Ovary (tissue), 3 donors: ENCODE measurements around the gene CHRD.

Experiments
- POLR2A ChIP-seq: fragments of 450-650 bp; IDR thresholded peaks from one replicate; pipeline ENCODE4 v1.6.1; 2017; ENCODE audit warnings: antibody characterized with exemption, mild to moderate bottlenecking, moderate library complexity
- TF ChIP-seq, protein P1 (sequence below), 3 donors: fragments of 450-650 bp in 2 of 3; fragments of 200-600 bp in 1 of 3; IDR thresholded peaks; one replicate each; pipeline versions ENCODE4 v1.5.1 to v1.8.0; 2016 to 2022; ENCODE audit warnings: antibody characterized with exemption in 3 of 3, mild to moderate bottlenecking in 1 of 3
- donor health status: DM: no; HTN: no; CAD: no.

DNA sequence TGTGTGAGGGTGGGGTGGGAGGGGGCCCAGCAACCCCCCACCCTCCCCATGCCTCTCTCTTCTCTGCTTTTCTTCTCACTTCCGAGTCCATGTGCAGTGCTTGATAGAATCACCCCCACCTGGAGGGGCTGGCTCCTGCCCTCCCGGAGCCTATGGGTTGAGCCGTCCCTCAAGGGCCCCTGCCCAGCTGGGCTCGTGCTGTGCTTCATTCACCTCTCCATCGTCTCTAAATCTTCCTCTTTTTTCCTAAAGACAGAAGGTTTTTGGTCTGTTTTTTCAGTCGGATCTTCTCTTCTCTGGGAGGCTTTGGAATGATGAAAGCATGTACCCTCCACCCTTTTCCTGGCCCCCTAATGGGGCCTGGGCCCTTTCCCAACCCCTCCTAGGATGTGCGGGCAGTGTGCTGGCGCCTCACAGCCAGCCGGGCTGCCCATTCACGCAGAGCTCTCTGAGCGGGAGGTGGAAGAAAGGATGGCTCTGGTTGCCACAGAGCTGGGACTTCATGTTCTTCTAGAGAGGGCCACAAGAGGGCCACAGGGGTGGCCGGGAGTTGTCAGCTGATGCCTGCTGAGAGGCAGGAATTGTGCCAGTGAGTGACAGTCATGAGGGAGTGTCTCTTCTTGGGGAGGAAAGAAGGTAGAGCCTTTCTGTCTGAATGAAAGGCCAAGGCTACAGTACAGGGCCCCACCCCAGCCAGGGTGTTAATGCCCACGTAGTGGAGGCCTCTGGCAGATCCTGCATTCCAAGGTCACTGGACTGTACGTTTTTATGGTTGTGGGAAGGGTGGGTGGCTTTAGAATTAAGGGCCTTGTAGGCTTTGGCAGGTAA lies 34.3 kb upstream of the CHRD start:
- TF ChIP-seq, protein P1, sequence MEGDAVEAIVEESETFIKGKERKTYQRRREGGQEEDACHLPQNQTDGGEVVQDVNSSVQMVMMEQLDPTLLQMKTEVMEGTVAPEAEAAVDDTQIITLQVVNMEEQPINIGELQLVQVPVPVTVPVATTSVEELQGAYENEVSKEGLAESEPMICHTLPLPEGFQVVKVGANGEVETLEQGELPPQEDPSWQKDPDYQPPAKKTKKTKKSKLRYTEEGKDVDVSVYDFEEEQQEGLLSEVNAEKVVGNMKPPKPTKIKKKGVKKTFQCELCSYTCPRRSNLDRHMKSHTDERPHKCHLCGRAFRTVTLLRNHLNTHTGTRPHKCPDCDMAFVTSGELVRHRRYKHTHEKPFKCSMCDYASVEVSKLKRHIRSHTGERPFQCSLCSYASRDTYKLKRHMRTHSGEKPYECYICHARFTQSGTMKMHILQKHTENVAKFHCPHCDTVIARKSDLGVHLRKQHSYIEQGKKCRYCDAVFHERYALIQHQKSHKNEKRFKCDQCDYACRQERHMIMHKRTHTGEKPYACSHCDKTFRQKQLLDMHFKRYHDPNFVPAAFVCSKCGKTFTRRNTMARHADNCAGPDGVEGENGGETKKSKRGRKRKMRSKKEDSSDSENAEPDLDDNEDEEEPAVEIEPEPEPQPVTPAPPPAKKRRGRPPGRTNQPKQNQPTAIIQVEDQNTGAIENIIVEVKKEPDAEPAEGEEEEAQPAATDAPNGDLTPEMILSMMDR (IDR thresholded peaks at IDR 0.05), result no peak
- TF ChIP-seq POLR2A, result no peak
